NT2/D1 (cell line): Measurements from ENCODE around the gene POU2F3.

Experiments
- DNase-seq: peaks from one replicate; pipeline ENCODE4 v3.0.0-alpha.2; 2011; ENCODE audit warnings: low read depth, low spot score
- H3K27me3 ChIP-seq: 2 replicates; pipeline ENCODE4 v1.6.0; 2011; ENCODE audit warnings: mild to moderate bottlenecking; ENCODE audit not compliant: insufficient read length, insufficient read depth
- H3K36me3 ChIP-seq: 2 replicates; pipeline ENCODE4 v1.6.1; 2011; ENCODE audit warnings: mild to moderate bottlenecking, low read length, mixed read lengths; ENCODE audit not compliant: insufficient read depth, insufficient read length
- H3K4me1 ChIP-seq: 2 replicates; pipeline ENCODE4 v1.5.1; 2011; ENCODE audit not compliant: insufficient read depth, insufficient read length
- H3K4me3 ChIP-seq: 2 replicates; pipeline ENCODE4 v1.5.1; 2011; ENCODE audit warnings: low read depth; ENCODE audit not compliant: insufficient read length
- H3K9ac ChIP-seq: 2 replicates; pipeline ENCODE4 v1.6.0; 2011; ENCODE audit warnings: low read depth; ENCODE audit not compliant: insufficient read length
- H3K9me3 ChIP-seq: 2 replicates; pipeline ENCODE4 v1.5.1; 2011; ENCODE audit warnings: mild to moderate bottlenecking, low read length; ENCODE audit not compliant: insufficient read depth
- SUZ12 ChIP-seq: IDR thresholded peaks from 2 replicates; pipeline ENCODE4 v1.6.1; 2011; ENCODE audit not compliant: insufficient read length, insufficient read depth; ENCODE audit errors: extremely low read depth
- YY1 ChIP-seq: IDR thresholded peaks from 2 replicates; pipeline ENCODE4 v1.6.1; 2011; ENCODE audit not compliant: insufficient read length, insufficient read depth
- ZNF274 ChIP-seq: IDR thresholded peaks from 2 replicates; pipeline ENCODE4 v1.6.1; 2011; ENCODE audit warnings: mild to moderate bottlenecking, low read depth, low read length

POU2F3 gene

GRCh38 chr11:120289426-120289825 is 49.5 kb downstream of the POU2F3 start:
- Histone ChIP-seq H3K4me1 (no peaks in the 10 kb centered on the region), H3K36me3 (no peaks in the 10 kb centered on the region), H3K9me3 (no peaks in the 10 kb centered on the region), H3K27me3 (no peaks in the 10 kb centered on the region), H3K4me3 (no peak overlapping the region), H3K9ac (no peak overlapping the region)
- no peak for DNase-seq
- no peak for TF ChIP-seq ZNF274
- TF ChIP-seq SUZ12, result no peak
- no peak for TF ChIP-seq YY1

- no peaks in the 10 kb centered on the region for H3K27me3 ChIP-seq
- TF ChIP-seq ZNF274 (no peak), YY1 (no peak), SUZ12 (no peak)
- H3K9me3 ChIP-seq, result no peaks in the 10 kb centered on the region
- H3K9ac ChIP-seq, result no peak overlapping the region
- no peak for DNase-seq
- H3K4me3 ChIP-seq, result no peak overlapping the region
- no peaks in the 10 kb centered on the region for H3K4me1 ChIP-seq
- no peaks in the 10 kb centered on the region for H3K36me3 ChIP-seq
These were observed 51.0 kb downstream of the POU2F3 start for GRCh38 chr11:120290956-120291355.

GRCh38 chr11:120293038-120293800 is 53.3 kb downstream of the POU2F3 start:
- H3K4me3 ChIP-seq, result no peak overlapping the region
- H3K9ac ChIP-seq, result no peak overlapping the region
- DNase-seq, result no peak
- TF ChIP-seq YY1, result no peak
- TF ChIP-seq SUZ12, result no peak
- no peak for TF ChIP-seq ZNF274
- H3K4me1 ChIP-seq, result no peaks in the 10 kb centered on the region
- no peaks in the 10 kb centered on the region for H3K36me3 ChIP-seq
- H3K27me3 ChIP-seq, result no peaks in the 10 kb centered on the region
- H3K9me3 ChIP-seq, result no peaks in the 10 kb centered on the region

- no peak for DNase-seq
- Histone ChIP-seq H3K4me3 (no peak overlapping the region), H3K4me1 (peaks cover 3% of the 10 kb centered on the region), H3K27me3 (no peaks in the 10 kb centered on the region), H3K36me3 (no peaks in the 10 kb centered on the region), H3K9me3 (no peaks in the 10 kb centered on the region), H3K9ac (no peak overlapping the region)
- TF ChIP-seq ZNF274 (no peak), YY1 (no peak), SUZ12 (no peak)
These were observed 54.2 kb downstream of the POU2F3 start for GRCh38 chr11:120294096-120294495.

- no peak overlapping the region for H3K4me3 ChIP-seq
- TF ChIP-seq YY1 (no peak), ZNF274 (no peak), SUZ12 (no peak)
- no peak for DNase-seq
- H3K9ac ChIP-seq, result no peak overlapping the region
- H3K27me3 ChIP-seq, result no peaks in the 10 kb centered on the region
- peaks cover 5% of the 10 kb centered on the region for H3K4me1 ChIP-seq
- no peaks in the 10 kb centered on the region for H3K36me3 ChIP-seq
- no peaks in the 10 kb centered on the region for H3K9me3 ChIP-seq
These were observed 55.2 kb downstream of the POU2F3 start for GRCh38 chr11:120295099-120295498.

- peaks cover 5% of the 10 kb centered on the region for H3K4me1 ChIP-seq
- TF ChIP-seq YY1 (no peak), ZNF274 (no peak), SUZ12 (no peak)
- H3K27me3 ChIP-seq, result no peaks in the 10 kb centered on the region
- no peaks in the 10 kb centered on the region for H3K36me3 ChIP-seq
- DNase-seq, result no peak
- no peak overlapping the region for H3K9ac ChIP-seq
- H3K4me3 ChIP-seq, result no peak overlapping the region
- H3K9me3 ChIP-seq, result no peaks in the 10 kb centered on the region
These were observed 56.6 kb downstream of the POU2F3 start for GRCh38 chr11:120296554-120296953.

- DNase-seq, result no peak
- Histone ChIP-seq H3K9me3 (no peaks in the 10 kb centered on the region), H3K9ac (no peak overlapping the region), H3K36me3 (no peaks in the 10 kb centered on the region), H3K4me1 (peaks cover 10% of the 10 kb centered on the region), H3K4me3 (no peak overlapping the region), H3K27me3 (no peaks in the 10 kb centered on the region)
- no peak for TF ChIP-seq ZNF274
- no peak for TF ChIP-seq SUZ12
- no peak for TF ChIP-seq YY1
These were observed 58.5 kb downstream of the POU2F3 start for GRCh38 chr11:120298461-120298860.
